ENCODE measurements around the gene RHOBTB3.
"Not testable (repeated sequence)": the region's sequence is repeated elsewhere in the genome, so short reads cannot be mapped to it uniquely, and the experiment has no call there.

Gene RHOBTB3

DNA sequence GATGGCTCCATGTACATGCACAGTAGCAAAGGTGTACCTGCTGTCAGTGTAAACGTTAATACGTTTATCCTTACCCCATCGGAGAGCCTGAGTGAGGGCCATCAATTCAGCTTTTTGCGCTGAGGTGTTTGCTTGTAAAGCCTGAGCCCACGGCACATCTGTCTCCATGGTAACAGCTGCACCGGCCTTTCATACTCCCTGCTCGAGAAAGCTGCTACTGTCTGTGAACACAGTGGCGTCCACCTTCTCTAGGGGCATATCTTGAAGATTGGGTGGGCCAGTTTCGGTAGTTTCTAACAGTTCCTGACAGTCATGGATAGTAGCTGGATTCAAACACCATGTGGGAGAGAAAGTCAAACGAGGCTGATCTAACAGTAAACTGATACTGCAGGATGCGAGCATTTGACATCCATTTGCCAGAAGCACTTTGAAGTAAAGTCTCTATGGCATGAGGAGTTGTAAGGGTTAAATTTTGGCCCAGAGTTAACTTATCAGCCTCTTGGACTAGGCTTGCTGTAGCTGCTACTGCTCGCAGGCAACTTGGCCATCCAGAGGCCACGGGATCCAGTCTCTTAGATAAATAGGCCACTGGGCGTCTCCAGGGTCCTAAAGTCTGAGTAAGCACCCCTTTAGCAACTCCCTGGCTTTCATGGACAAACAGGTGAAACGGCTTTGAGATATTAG, 21.0 kb upstream of the RHOBTB3 start:
- DNase-seq (ENCODE audit: low read depth), result peak; percentile 58
- no peak overlapping the region for H3K4me3 ChIP-seq (ENCODE audit: low read depth, low read length)
- TF ChIP-seq, protein P1, sequence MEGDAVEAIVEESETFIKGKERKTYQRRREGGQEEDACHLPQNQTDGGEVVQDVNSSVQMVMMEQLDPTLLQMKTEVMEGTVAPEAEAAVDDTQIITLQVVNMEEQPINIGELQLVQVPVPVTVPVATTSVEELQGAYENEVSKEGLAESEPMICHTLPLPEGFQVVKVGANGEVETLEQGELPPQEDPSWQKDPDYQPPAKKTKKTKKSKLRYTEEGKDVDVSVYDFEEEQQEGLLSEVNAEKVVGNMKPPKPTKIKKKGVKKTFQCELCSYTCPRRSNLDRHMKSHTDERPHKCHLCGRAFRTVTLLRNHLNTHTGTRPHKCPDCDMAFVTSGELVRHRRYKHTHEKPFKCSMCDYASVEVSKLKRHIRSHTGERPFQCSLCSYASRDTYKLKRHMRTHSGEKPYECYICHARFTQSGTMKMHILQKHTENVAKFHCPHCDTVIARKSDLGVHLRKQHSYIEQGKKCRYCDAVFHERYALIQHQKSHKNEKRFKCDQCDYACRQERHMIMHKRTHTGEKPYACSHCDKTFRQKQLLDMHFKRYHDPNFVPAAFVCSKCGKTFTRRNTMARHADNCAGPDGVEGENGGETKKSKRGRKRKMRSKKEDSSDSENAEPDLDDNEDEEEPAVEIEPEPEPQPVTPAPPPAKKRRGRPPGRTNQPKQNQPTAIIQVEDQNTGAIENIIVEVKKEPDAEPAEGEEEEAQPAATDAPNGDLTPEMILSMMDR (conservative IDR thresholded peaks at IDR 0.05; ENCODE audit: low read depth, low read length), result no peak

DNA sequence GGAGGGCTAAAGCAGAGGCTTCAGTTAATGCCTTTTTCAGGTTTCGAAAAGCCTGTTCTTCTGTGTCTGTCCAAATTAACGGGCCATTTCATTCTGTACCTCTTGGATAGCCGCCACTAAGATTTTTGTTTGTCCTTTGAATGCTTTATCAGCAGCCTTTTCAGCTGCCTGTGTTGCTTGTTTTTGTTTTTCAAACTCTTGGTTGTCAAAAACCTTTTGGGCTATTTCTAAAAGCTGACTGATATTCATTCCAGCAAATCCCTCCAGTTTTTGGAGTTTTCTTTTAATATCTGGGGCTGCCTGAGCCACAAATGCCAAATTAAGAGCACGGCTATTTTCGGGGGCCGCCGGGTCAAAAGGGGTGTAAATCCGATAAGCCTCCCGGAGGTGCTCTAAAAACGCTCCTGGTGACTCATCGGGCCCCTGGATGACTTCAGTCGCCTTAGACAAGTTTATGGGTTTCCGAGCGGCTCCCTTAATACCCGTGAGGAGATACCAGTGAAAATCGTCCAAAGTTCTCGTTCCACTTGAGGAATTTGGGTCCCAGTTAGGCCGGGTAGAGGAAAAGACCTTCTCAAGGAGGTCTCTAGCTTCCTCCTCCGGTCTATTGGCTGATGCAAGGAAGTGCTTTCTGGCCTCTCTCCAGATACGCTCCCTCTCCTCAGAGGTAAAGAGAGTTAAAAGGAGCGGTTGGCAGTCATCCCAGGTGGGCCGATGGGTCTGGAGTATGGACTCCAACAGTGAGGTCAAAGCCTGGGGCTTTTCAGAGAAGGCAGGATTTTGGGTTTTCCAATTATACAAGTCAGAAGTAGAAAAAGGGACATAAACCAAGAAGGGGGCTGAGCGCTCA, 20.3 kb upstream of the RHOBTB3 start:
- not testable (repeated sequence) for DNase-seq (ENCODE audit: low read depth); H3K4me3 ChIP-seq (ENCODE audit: low read depth, low read length)

- no peak overlapping the region for H3K4me3 ChIP-seq (ENCODE audit: low read depth, low read length)
- TF ChIP-seq, protein P1 (conservative IDR thresholded peaks at IDR 0.05; ENCODE audit: low read depth, low read length), result no peak
- DNase-seq (ENCODE audit: low read depth), result no peak
Measured at GRCh38 chr5:95711501-95712346, 19.4 kb upstream of the RHOBTB3 start.

- H3K4me3 ChIP-seq (ENCODE audit: low read depth, low read length), result no peak overlapping the region
- peak; percentile 75 for DNase-seq (ENCODE audit: low read depth)
Measured at GRCh38 chr5:95712347-95712958, 18.7 kb upstream of the RHOBTB3 start.

GRCh38 chr5:95713246-95713645, 17.9 kb upstream of the RHOBTB3 start:
- H3K4me3 ChIP-seq (ENCODE audit: low read depth, low read length); DNase-seq (ENCODE audit: low read depth): not testable (repeated sequence)

More at GRCh38 chr5:95712347-95712958, 18.7 kb upstream of the RHOBTB3 start:
- TF ChIP-seq, protein P1 (conservative IDR thresholded peaks at IDR 0.05; ENCODE audit: low read depth, low read length), result no peak

DNA sequence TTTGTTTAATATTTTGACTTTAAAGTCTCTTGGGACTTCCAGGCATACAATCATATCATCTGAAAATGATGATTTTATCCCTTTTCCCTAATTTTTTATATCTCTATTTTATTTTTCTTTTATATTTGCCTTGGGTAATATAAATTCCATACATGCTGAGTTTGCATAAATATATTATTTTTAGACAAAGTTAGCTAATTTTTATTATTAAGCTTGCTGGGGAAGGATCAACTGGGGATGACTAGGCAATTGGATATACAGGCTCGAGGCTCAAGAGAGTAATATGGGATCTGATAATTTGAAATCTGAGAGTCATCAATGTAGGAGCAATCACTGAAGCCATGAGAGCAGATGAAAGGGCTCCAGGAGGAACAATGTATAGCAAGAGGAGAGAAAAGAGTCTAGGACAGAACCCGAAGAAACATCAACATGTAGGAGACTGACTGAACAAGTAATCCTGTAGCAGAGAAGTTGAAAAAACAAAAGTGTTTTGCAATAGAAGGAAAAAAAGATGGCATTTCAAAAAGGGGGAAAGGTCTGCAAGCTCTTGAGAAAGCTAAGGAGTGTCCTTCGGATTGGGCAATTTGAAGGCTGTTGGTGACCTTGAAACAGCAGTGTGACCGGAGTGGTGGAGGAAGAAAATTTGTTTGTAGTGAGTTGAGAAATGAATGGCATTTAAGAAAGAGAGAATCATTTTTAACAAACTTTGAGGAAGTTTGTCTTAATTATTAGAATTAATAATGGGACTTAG, 17.0 kb upstream of the RHOBTB3 start:
- no peak overlapping the region for H3K4me3 ChIP-seq (ENCODE audit: low read depth, low read length)
- TF ChIP-seq, protein P1 (conservative IDR thresholded peaks at IDR 0.05; ENCODE audit: low read depth, low read length), result no peak
- DNase-seq (ENCODE audit: low read depth), result peak; percentile 87

GRCh38 chr5:95715799-95716461, 15.2 kb upstream of the RHOBTB3 start:
- DNase-seq (ENCODE audit: low read depth), result peak; percentile 79
- no peak overlapping the region for H3K4me3 ChIP-seq (ENCODE audit: low read depth, low read length)
- TF ChIP-seq, protein P1 (conservative IDR thresholded peaks at IDR 0.05; ENCODE audit: low read depth, low read length), result no peak
